Neural cell (in vitro differentiated cells): Measurements from ENCODE around the gene ARF1.

Experiments
- EP300 ChIP-seq: fragments of 450-650 bp; conservative IDR thresholded peaks from 2 replicates; pipeline ENCODE4 v1.6.1; 2014; ENCODE audit warnings: antibody characterized with exemption, mild to moderate bottlenecking, moderate library complexity; ENCODE audit not compliant: poor library complexity, severe bottlenecking
- TAF1 ChIP-seq: IDR thresholded peaks from 2 replicates; pipeline ENCODE4 v1.6.1; 2012; ENCODE audit warnings: low read depth
- TF ChIP-seq, protein P1 (sequence below): fragments of 450-650 bp; IDR thresholded peaks from 2 replicates; pipeline ENCODE4 v1.5.1; 2014; ENCODE audit warnings: antibody characterized with exemption, mild to moderate bottlenecking, moderate library complexity; ENCODE audit not compliant: poor library complexity, severe bottlenecking

DNA sequence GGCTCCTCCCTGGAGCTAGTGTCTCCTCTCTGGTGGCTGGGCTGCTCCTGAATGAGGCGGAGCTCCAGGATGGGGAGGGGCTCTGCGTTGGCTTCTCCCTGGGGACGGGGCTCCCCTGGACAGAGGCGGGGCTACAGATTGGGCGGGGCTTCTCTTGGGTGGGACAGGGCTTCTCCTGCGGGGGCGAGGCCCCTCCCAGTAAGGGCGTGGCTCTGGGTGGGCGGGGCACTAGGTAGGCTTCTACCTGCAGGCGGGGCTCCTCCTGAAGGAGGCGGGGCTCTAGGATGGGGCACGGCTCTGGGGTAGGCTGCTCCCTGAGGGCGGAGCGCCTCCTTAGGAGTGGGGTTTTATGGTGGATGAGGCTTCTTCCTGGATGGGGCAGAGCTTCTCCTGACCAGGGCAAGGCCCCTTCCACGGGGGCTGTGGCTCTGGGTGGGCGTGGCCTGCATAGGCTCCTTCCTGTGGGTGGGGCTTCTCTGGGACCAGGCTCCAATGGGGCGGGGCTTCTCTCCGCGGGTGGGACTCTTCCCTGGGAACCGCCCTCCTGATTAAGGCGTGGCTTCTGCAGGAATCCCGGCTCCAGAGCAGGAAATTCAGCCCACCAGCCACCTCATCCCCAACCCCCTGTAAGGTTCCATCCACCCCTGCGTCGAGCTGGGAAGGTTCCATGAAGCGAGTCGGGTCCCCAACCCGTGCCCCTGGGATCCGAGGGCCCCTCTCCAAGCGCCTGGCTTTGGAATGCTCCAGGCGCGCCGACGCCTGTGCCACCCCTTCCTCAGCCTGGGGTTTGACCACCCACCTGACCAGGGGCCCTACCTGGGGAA, 22.7 kb upstream of the ARF1 start:
- TF ChIP-seq, protein P1, sequence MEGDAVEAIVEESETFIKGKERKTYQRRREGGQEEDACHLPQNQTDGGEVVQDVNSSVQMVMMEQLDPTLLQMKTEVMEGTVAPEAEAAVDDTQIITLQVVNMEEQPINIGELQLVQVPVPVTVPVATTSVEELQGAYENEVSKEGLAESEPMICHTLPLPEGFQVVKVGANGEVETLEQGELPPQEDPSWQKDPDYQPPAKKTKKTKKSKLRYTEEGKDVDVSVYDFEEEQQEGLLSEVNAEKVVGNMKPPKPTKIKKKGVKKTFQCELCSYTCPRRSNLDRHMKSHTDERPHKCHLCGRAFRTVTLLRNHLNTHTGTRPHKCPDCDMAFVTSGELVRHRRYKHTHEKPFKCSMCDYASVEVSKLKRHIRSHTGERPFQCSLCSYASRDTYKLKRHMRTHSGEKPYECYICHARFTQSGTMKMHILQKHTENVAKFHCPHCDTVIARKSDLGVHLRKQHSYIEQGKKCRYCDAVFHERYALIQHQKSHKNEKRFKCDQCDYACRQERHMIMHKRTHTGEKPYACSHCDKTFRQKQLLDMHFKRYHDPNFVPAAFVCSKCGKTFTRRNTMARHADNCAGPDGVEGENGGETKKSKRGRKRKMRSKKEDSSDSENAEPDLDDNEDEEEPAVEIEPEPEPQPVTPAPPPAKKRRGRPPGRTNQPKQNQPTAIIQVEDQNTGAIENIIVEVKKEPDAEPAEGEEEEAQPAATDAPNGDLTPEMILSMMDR = no peak
- TF ChIP-seq EP300 (no peak), TAF1 (no peak)
